Hippocampal formation (tissue), 2 donors: ENCODE data around the gene SLC39A7.

Experiments
- DNase-seq, 2 donors: peaks; one replicate each; lab custom pipeline; 2025; lab: John Stamatoyannopoulos, UW

Gene SLC39A7

GRCh38 chr6:33200219-33201146, at the start of gene SLC39A7, which contains the start of gene RXRB:
SLC39A7 (plus strand) TSS chr6:33200867; CDS start chr6:33201246, 379 bp downstream.
RXRB (minus strand) TSS chr6:33200665; CDS start chr6:33200476, 189 bp downstream.
- DNase-seq, result peak; percentile 97

GRCh38 chr6:33151050-33151449, 49.6 kb upstream of the SLC39A7 start:
- no peak for DNase-seq

GRCh38 chr6:33154349-33154748, 46.3 kb upstream of the SLC39A7 start:
- DNase-seq, result no peak

GRCh38 chr6:33156561-33156960, 44.1 kb upstream of the SLC39A7 start:
- DNase-seq, result no peak

GRCh38 chr6:33156964-33157363, 43.7 kb upstream of the SLC39A7 start:
- no peak for DNase-seq

- no peak for DNase-seq
Measured at GRCh38 chr6:33160096-33160495, 40.6 kb upstream of the SLC39A7 start.

GRCh38 chr6:33160728-33161344, 39.8 kb upstream of the SLC39A7 start:
- peak in 1 of 2 donors; percentile 23 for DNase-seq

GRCh38 chr6:33161354-33162331, 39.0 kb upstream of the SLC39A7 start:
- DNase-seq, result peak in 1 of 2 donors; percentile 72

- no peak for DNase-seq
Measured at GRCh38 chr6:33163540-33163939, 37.1 kb upstream of the SLC39A7 start.

GRCh38 chr6:33164176-33164575, 36.5 kb upstream of the SLC39A7 start:
- DNase-seq, result no peak

GRCh38 chr6:33164665-33165373, 35.8 kb upstream of the SLC39A7 start:
- no peak for DNase-seq

GRCh38 chr6:33165581-33166258, 34.9 kb upstream of the SLC39A7 start:
- no peak for DNase-seq

GRCh38 chr6:33166363-33166762, 34.3 kb upstream of the SLC39A7 start:
- DNase-seq, result no peak

GRCh38 chr6:33166811-33167210, 33.9 kb upstream of the SLC39A7 start:
- DNase-seq, result no peak

GRCh38 chr6:33167374-33168283, 33.0 kb upstream of the SLC39A7 start:
- DNase-seq, result no peak

GRCh38 chr6:33168284-33168601, 32.4 kb upstream of the SLC39A7 start:
- no peak for DNase-seq

GRCh38 chr6:33168639-33169038, 32.0 kb upstream of the SLC39A7 start:
- DNase-seq, result no peak

- DNase-seq, result no peak
Measured at GRCh38 chr6:33169291-33170175, 31.1 kb upstream of the SLC39A7 start.
